ES-I3 (cell line): ENCODE data around the gene KLHL42.

Experiments used
- H3K36me3 ChIP-seq: 2 replicates; pipeline ENCODE4 v1.6.1; 2013; ENCODE audit warnings: mild to moderate bottlenecking, low read length, control low read depth, moderate library complexity; ENCODE audit not compliant: insufficient read depth
- H3K4me1 ChIP-seq: 2 replicates; pipeline ENCODE4 v1.6.1; 2013; ENCODE audit warnings: mild to moderate bottlenecking, control low read depth, low read length; ENCODE audit not compliant: insufficient read depth
- H3K9ac ChIP-seq: 2 replicates; pipeline ENCODE4 v1.6.1; 2013; ENCODE audit warnings: low read depth, mild to moderate bottlenecking, low read length, moderate library complexity
- H3K9me3 ChIP-seq: 2 replicates; pipeline ENCODE4 v1.6.1; 2013; ENCODE audit warnings: mild to moderate bottlenecking, low read length, moderate library complexity; ENCODE audit not compliant: control insufficient read depth, insufficient read depth

Gene KLHL42

DNA sequence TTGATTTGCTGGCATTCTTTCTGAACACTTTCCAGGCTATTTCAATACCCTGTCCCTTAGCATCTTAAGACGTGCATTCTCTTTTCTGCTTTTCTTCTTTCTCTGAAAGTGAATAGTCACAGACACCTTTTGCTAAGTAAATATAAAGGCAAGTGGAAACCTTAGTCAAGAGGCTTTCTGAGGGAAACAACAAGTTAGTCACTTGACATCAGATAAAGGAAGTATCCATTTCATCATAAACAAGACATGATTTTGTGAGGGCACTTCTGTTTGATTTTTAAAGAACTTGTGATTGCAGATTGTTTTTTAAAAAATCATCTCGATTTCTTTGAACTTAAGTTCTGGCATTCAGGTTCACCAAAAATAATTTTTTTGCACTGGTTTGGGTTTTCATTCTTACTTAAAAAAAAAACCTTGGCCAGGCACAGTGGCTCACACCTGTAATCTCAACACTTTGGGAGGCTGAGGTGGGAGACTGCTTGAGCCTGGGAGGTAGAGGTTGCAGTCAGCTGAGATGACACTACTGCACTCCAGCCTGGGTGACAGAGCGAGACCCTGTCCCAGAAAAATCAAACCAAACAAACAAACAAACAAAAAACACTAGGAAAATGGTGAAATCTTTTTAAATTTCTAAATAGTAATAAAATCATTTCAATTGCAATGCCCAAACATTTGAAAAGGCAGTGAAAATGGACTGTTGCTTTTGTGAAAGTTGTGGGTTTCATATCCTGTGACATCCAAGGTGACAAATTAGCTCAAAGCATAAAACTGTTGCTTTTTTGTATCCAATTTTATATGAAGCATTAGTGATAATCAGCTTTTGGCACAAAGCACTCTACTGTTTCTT lies 8.3 kb upstream of the KLHL42 start:
- Histone ChIP-seq H3K4me1 (no peaks in the 10 kb centered on the region), H3K9me3 (no peaks in the 10 kb centered on the region), H3K36me3 (no peaks in the 10 kb centered on the region), H3K9ac (no peak overlapping the region)

DNA sequence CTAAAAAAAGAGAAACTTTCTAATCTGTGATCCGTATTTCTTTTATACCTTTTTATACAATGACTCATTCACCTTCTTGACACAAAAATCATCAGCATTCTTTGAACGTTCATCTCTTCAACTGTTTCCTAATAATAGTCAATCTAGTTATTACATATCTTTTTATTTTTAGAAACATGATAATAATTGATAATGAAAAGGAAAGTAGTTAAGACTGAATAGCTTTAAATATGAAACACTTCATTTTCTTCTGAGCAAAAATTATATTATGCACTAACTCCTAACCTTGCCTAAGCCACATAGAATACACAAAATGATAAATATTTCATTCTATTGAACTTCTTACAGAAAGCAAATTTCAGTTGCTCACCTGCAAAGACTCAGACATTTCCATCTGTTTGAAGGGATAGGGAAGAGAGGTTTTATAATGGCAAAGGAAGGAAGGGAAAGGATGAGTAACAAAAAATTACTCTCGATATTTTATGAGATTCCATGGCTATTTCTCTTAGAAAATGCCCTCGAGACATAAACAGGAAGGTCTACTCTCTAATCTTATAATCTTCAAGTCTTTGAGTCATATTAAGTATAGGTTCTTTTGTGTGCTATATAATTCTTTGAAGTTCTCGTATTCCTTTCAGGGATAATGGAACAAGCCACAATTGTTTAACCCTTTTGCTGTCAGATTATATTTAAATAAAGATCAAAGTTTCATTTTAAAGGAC lies 7.5 kb upstream of the KLHL42 start:
- Histone ChIP-seq H3K36me3 (no peaks in the 10 kb centered on the region), H3K4me1 (no peaks in the 10 kb centered on the region), H3K9me3 (no peaks in the 10 kb centered on the region), H3K9ac (no peak overlapping the region)

DNA sequence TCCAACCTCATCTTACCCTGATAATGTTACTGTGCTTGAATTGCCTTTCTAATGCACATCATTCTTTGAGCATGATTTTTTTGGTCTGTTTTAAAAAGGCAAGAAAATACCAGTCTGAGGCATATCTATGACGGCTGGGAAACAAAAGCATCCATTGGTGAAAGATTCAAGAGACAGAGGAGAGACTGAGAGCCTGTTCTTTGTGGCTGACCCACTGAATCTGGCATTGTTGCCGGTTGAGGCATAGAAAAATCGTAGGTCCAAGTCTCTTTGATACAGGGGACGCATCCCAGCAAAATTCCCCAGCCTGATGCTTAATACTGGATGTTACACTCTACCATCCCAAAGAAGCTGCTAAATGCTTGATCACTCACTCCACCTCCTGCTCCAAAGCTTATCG lies 2.9 kb upstream of the KLHL42 start:
- Histone ChIP-seq H3K4me1 (peaks cover 14% of the 10 kb centered on the region; the same call in 1 of the 2 replicates), H3K9me3 (no peaks in the 10 kb centered on the region), H3K36me3 (no peaks in the 10 kb centered on the region), H3K9ac (no peak overlapping the region)

DNA sequence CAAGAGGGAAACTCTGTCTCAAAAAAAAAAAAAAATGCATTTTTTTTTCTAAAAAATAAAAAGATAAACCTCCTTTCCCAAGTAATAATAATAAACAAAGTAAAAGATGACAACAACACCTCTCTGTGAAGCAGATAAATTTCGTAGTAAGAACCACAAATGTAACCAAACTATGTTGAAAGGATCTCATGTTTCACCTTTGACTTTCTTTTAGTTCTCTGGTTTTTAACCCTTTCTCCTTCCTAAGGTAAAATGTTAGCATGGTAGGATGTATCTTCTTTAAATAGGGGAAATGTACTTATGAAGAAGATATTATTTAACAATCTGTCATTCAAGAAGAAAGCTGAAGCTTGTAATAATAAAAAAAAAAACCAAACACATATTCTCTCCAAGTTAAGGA lies 1.8 kb upstream of the KLHL42 start:
- Histone ChIP-seq H3K4me1 (peaks cover 17% of the 10 kb centered on the region; the same call in 1 of the 2 replicates), H3K36me3 (no peaks in the 10 kb centered on the region), H3K9ac (no peak overlapping the region), H3K9me3 (no peaks in the 10 kb centered on the region)

DNA sequence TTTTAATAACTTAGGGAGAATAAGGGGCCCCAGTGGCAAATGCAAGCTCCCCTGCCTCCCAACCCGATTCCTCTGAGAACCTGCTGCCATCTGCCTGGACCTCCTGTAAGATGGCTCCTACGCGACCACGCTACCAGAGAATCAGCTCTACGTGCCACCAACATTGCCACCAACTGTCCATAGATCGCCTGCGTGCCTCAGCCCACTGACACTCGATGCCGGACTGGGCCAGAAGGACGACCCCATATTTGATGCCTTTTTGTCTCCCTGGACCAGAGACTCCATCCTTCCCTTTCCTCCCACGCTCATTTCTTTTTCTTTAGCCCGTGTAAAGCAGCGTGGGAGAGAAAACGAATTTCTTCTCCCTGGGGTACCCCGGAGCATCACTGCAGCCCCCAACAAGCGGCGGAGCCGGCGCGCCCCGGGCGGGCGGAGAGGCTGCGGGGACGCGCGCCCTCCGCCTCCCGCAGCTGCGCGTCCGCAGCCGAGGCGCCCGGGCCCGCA lies 565 bp upstream of the KLHL42 start:
- no peaks in the 10 kb centered on the region for H3K36me3 ChIP-seq
- H3K4me1 ChIP-seq = peaks cover 17% of the 10 kb centered on the region; the same call in 1 of the 2 replicates
- H3K9ac ChIP-seq = peak overlapping the region; percentile 79
- H3K9me3 ChIP-seq = no peaks in the 10 kb centered on the region

DNA sequence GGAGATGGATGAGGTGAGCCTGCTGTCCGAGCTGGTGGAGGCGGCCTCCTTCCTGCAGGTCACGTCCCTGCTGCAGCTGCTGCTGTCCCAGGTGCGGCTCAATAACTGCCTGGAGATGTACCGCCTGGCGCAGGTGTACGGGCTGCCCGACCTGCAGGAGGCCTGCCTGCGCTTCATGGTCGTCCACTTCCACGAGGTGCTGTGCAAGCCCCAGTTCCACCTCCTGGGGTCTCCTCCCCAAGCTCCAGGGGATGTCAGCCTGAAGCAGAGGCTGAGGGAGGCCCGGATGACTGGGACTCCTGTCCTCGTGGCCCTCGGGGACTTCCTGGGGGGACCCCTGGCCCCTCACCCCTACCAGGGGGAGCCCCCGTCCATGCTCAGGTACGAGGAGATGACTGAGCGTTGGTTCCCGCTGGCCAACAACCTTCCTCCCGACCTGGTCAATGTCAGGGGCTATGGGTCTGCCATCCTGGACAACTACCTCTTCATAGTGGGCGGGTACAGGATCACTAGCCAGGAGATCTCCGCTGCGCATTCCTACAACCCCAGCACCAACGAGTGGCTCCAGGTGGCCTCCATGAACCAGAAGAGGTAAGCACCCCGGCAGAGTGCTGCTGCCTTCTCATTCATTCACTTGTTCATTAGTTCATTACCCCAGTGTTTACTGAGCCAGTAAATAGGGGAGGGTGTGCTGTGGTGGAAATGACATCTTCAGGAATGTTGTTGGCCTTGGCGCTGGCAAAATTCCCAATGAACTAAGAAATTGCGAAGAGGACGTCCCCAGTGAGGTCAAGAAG lies 777 bp downstream of the KLHL42 start:
- Histone ChIP-seq H3K36me3 (no peaks in the 10 kb centered on the region), H3K4me1 (peaks cover 17% of the 10 kb centered on the region; the same call in 1 of the 2 replicates), H3K9me3 (no peaks in the 10 kb centered on the region), H3K9ac (peak overlapping the region; percentile 79)

DNA sequence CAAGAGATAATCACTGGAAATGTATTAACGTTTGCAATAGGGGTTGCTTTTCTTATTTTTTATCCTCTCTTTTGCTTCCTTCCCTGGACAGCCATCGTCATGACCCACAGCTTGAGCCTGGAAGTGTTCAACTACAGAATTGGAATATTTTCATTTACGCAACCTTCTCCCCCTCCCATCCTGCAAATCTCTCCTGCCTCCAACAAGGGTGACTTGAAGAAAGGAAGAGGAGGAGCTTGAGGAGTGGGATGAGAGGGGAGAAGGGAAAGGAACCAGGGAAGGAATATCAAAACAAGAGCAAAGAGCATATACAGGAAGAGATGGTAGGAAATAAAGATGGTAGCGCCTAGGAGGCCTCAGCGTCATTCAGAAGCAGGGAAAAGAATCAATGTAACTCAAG lies 1.6 kb downstream of the KLHL42 start:
- H3K4me1 ChIP-seq = peaks cover 17% of the 10 kb centered on the region; the same call in 1 of the 2 replicates
- no peaks in the 10 kb centered on the region for H3K36me3 ChIP-seq
- H3K9me3 ChIP-seq = no peaks in the 10 kb centered on the region
- H3K9ac ChIP-seq = peak overlapping the region; percentile 79; the same call in 1 of the 2 replicates

DNA sequence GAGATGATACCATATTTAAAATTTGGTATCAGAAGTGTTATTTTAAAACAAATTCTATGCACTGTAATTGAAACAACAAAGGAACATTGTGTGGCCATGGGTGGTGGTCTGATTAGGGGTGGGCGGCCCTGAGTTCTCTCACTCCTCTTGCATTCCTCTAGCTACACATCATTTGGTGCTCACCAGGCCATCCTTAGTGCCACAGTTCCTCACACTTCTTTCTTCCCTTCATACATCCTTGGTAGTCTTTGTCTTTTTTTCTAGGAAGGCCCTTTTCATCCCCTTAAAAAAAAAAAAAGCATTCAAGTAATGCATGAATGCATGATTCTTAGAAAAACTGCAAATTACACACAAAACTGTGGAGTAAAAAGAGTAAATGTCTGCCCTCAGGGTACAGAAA lies 2.4 kb downstream of the KLHL42 start:
- H3K4me1 ChIP-seq = peaks cover 17% of the 10 kb centered on the region; the same call in 1 of the 2 replicates
- H3K9me3 ChIP-seq = no peaks in the 10 kb centered on the region
- no peaks in the 10 kb centered on the region for H3K36me3 ChIP-seq
- H3K9ac ChIP-seq = no peak overlapping the region

DNA sequence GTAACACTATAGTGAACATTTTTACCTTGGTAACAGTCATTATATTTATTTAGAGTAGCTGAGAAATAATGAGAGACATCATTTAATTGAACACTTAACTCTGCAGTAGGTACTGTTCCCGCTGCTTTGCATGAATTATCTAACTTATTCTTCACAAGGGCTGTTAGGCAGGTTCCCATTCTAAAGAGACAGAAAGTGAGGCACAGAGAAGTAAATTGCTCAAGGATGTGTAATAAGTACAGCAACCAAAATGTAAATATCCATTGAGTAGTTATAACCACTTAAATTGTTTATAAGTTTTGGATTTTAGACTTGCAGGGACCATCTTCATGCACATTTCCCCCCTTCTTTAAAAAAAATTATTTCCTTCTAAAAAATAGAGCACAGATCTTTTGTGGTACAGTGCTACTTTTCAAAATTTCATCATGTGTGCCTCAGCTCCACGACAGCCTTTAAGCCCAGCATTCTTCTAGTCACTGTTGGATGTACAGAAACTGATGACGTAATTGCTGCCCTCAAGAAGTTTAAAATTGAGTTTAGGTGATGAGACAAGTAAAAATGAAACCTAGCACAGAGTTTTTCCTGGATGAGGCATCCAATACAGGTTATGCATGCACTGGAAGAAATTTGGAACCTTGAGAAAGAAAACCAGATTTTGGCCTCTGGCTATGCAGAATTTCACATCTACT lies 6.0 kb downstream of the KLHL42 start:
- Histone ChIP-seq H3K4me1 (peaks cover 13% of the 10 kb centered on the region; the same call in 1 of the 2 replicates), H3K36me3 (0 out of 2 replicates have a peak, but pooled peaks cover 3% of the 10 kb centered on the region), H3K9ac (no peak overlapping the region), H3K9me3 (no peaks in the 10 kb centered on the region)

DNA sequence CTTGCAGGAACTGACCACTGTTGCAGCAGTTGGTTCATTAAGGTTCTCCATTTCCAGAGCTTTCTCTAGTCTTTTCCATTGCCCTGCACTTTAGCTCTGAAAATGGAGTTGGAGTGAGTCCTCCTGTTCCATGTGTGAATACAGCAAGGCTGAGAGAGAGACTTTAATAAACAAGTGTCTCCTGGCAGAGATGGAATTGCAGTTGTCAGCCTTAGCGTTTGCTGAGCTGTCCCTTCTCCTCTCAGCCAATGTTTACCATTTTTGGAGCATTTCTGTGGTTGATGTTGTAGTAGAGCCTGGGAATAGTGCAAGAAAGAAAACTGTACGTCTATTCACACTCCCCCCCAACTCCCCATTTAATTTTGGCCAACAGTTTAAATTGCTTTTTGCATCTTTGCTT lies 7.5 kb downstream of the KLHL42 start:
- Histone ChIP-seq H3K4me1 (no peaks in the 10 kb centered on the region), H3K9me3 (no peaks in the 10 kb centered on the region), H3K9ac (no peak overlapping the region), H3K36me3 (0 out of 2 replicates have a peak, but pooled peaks cover 3% of the 10 kb centered on the region)

DNA sequence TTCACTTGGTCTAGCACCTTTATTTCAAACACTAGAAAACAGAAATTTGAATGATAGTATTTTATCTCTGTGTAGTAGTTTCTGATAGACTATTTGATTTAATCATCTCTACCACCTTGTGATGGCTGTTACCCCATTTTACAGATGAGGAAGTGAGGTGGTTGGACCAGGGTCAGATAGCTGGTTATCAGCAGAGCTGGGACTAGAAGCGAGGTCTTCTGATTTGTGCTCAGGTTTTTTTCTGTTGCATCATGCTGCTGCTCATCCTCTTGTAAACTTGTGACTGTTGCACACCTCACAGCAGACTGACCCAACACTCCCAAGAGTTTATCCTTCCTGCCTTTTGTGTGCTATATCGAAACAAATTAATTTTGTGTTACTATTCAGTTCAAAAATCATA lies 10.1 kb downstream of the KLHL42 start:
- no peaks in the 10 kb centered on the region for H3K9me3 ChIP-seq
- no peaks in the 10 kb centered on the region for H3K4me1 ChIP-seq
- no peak overlapping the region for H3K9ac ChIP-seq
- H3K36me3 ChIP-seq = peaks cover 16% of the 10 kb centered on the region

DNA sequence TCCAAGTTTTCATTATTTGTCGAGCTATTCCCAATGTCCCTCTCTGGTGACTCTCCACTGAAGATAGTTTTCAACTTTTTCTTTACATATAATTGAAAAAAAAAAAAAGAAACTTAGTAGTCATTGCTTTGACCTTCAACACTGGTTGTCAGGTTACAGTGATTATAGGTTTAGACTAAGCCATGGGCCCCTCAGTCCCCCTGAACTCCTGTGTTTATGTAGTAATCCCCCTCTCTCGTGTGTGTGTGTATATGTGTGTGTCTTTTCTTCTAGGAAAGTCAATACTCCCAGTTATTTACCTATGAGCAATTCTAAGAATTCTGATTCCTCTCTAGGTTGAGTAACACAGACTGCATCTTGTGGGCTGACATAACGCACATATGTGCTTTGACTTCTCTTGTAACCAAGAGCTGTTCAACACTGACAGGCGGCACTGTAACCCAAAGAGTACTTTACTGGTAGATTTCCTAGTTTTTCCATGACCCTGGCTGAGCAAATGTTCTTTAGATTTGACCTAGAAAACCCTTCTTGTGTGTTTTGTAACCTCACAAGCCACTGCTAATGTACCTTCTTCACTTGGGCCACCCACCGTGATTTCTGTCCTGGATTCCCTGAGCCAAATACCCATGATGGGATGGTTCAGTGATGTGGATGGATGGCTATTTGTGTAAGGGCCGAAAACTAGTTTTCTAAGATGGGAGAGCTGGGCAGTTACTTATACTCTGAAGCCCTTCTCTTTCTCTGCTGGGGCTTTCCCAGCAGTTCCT lies 15.0 kb downstream of the KLHL42 start:
- Histone ChIP-seq H3K9me3 (no peaks in the 10 kb centered on the region), H3K36me3 (peaks cover 22% of the 10 kb centered on the region), H3K4me1 (no peaks in the 10 kb centered on the region), H3K9ac (no peak overlapping the region)

DNA sequence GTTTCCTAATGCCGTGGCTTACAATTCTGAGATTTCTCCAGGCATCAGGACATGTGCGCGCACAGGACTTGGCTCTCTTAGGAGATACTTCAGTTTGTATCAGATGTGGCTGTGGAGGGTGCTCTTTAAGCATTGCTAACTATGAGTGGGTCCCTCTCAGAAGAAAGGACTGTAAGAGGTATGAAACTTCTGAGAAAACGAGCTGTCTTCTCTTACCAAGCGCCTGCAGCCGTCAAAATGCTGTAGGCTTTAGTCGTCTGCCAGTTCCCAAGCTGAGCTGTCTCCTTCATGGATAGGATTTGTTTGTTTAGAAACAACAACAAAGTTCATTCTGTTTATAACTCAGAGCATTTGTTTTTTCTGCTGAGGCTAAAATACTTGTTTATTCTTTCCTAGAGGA lies 16.1 kb downstream of the KLHL42 start:
- H3K9me3 ChIP-seq = no peaks in the 10 kb centered on the region
- H3K9ac ChIP-seq = no peak overlapping the region
- no peaks in the 10 kb centered on the region for H3K4me1 ChIP-seq
- H3K36me3 ChIP-seq = peaks cover 22% of the 10 kb centered on the region
